Activated CD4-positive, alpha-beta T cell treated with anti-CD3 and anti-CD28 coated beads, Interleukin-2, amount 50 U/mL, for 24 hours (primary cell): ENCODE results near the gene CYP4B1.
"Not testable (repeated sequence)": the region's sequence is repeated elsewhere in the genome, so short reads cannot be mapped to it uniquely, and the experiment has no call there.

Experiments
- DNase-seq, 2 donors: peaks; one replicate each; pipeline ENCODE4 v3.0.0-alpha.2; 2020; ENCODE audit warnings: low read depth in 1 of 2, low spot score in 1 of 2

Gene CYP4B1

GRCh38 chr1:46798810-46799209 is at the start of gene CYP4B1:
Gene CYP4B1, plus strand, starts transcription at chr1:46799046. Its CDS starts 36 bp downstream, at chr1:46799082.
- no peak for DNase-seq

DNA sequence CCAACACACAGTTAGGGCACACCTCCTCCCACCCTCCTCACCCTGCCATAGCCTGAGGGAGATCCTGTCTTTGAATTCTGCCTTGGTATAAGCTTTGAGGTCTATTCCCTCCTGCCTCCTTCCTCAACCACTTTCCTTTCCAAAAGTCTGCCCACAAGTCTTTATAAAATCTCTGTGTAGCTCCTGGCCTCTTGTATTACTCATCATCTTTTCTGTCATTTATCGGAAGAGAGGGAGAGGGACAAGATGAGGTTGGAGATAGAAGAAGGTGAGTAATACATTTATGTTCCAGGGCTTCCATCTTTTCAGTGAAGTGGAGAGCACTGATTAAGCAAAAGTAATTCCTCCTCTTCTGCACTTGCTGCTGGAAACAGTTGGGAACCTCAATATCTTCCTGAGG is 49.4 kb upstream of the CYP4B1 start:
- DNase-seq: no peak

DNA sequence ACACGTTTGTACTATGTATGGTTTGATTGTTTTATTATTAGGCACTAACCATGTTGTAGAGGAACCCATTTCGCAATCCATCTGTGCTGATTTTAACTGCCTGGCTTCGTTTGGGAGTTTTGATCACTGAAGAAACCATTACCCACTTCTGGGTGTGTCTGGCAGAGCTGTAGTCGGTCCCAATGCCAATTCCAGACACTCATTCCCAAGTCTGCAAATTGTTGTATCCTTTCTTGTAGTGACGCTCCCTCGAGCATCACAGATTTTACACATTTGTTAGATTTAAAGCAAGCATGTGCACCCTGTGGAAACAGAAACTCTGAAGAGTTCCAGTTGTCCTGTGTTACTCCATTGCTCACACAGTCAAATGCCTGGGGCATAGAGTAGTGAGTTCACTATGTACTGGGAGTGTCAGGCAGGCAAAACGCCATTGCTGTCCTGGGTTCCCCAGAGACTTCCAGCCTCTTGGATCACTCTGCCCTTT is 48.9 kb upstream of the CYP4B1 start:
- DNase-seq: no peak

DNA sequence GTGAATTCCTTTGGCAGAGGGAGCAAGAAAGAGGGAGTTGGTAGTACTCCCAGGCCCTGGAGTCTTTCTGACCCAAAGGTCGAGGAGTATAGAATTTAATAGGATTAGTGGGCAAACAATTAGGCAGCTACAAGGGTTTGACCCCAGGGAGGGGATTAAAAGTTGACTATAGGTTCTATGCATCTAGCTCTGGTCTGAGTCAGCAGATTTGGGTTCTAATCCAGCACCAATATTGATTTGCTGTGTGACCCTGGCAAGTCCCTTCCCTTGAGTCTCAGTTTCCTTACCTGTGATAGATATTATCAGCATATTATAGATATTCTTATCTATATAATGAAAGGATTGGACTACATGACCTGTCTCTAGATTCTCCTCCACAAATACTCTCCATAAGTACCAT is 44.9 kb upstream of the CYP4B1 start:
- DNase-seq: no peak

DNA sequence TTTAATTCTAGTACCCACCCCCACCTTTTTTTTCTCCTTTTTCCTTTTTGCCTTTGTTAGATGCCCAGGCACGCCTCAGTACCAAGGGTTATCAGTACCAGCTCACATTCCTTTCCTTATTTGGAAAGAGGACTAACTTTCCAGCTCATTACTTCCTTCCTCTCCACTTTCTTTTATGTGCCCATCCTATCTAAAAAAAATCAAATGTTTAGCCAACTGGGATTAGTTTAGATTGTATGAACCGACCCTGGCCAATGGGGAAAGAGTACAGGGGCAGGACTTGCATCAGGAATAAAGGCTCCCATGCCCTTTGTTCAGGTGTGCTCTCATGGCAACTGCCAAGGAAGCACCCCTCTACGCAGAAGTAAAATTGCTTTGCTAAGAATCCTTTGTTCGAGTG is 44.1 kb upstream of the CYP4B1 start:
- not testable (repeated sequence) for DNase-seq

GRCh38 chr1:46755121-46755520 is 43.7 kb upstream of the CYP4B1 start:
- DNase-seq: no peak

- DNase-seq: no peak
Observed at GRCh38 chr1:46757247-46757955, 41.4 kb upstream of the CYP4B1 start.

GRCh38 chr1:46757956-46758528 is 40.8 kb upstream of the CYP4B1 start:
- DNase-seq: no peak

DNA sequence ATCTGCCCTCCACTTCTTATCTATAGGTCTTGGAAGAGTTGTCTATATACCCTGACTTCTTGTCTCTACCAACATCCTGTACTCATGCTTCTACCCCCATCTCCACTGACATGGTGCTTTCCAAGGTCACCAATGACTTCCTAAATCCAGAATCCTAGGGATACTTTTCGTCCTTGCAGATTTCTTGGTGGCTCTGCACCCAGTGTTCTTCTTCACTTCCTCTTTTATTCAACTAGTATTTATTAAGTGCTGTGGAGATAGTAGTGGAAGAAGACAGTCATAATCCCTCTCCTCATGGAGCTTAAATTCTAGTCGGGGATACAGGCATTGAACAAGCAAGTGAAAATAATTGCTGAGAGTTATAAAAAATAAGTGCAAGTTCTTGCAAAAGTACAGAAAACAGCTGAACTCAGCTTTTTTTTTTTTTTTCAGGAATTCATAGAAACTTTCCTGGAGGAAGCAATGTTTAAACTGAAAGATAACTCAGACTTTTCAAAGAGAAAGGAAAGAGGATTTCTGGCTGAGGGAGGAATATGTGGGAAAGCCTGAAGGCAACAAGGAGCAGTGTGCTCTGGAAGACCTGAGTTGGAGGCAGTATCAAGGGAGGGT is 38.2 kb upstream of the CYP4B1 start:
- no peak for DNase-seq

GRCh38 chr1:46761740-46762139 is 37.1 kb upstream of the CYP4B1 start:
- no peak for DNase-seq

GRCh38 chr1:46764402-46764801 is 34.4 kb upstream of the CYP4B1 start:
- DNase-seq: no peak

DNA sequence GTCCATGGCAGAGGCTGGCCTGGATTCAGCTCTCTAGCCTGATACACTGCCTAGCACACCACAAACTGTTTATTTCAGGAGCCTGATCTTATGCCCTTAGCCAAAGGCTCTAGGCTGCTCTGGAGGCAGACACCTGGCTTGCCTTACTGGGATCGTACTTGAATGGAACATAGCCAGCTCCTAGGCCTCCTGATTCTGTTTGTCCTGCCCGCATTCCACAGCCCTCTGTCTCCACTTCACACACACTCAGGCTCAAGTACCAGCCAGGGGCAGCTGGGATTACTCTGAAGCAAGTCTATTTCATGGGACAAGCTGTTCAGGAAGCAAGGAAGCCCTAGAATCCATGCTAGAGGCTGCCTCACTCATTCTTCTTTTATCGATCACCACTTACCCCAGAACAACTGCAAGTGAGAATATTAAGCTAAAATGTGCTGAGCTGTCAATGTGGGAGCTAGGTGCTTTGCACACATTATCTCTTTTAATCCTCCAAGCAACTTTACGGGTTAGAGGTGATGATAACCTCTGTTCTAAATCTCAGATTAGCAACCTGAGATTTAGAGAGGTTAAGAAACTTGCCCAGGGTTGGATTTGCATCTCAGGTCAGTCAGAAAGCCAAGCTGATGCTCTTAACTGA is 31.1 kb upstream of the CYP4B1 start:
- DNase-seq: no peak

GRCh38 chr1:46768445-46768844 is 30.4 kb upstream of the CYP4B1 start:
- no peak for DNase-seq

DNA sequence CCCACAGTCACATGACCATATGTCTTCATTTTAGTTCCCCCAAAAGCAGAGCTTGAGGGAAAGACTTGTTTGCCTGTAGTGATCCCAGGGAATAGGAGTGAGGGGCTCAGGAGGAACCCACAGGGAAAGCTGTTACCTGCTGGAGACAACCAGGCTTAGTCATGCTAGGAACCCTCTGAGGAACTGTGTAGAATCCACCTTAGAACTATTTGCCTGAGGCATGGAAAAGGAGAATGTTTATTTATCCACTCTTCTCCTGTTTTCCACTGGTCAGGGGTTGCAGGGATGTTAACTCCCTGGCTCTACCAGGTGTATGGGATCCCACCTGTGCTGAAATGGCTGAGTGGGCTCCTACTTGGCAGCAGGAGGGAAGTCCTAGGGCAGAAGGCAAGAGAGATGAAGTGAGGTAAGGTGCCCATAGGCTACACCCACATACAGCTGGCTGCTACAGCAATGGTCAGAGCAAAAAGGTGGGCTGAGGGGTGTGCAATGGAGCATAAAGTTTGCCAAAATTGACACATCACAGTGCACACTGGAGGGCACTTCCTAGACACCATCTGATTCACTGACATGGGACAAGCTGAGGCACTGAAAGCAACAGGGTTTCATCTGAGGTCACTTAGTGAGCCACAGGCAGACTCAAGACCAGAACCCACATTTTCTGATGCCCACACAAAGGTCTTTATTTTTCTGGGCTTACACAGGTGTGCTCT is 29.7 kb upstream of the CYP4B1 start:
- DNase-seq: no peak

GRCh38 chr1:46770541-46770940 is 28.3 kb upstream of the CYP4B1 start:
- no peak for DNase-seq

DNA sequence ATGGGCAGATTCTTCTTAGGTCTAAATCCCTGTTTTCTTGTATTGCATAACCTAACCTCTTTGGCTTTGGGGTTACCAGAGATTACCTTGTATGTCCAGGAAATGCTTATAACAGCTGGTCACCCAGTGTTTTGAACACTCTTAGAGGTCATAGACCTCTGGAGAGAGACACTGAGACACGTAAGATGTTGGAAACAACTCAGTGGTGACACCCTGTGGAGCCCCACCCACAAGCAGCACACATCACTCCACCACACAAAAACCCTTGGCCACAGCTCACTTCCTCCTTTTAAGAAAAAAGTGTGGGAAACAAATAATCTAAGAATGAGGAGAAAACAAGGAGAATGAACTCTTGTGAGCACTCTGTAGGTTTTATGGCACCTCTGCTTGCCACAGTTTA is 26.3 kb upstream of the CYP4B1 start:
- no peak for DNase-seq

- no peak for DNase-seq
Observed at GRCh38 chr1:46774297-46774696, 24.5 kb upstream of the CYP4B1 start.

DNA sequence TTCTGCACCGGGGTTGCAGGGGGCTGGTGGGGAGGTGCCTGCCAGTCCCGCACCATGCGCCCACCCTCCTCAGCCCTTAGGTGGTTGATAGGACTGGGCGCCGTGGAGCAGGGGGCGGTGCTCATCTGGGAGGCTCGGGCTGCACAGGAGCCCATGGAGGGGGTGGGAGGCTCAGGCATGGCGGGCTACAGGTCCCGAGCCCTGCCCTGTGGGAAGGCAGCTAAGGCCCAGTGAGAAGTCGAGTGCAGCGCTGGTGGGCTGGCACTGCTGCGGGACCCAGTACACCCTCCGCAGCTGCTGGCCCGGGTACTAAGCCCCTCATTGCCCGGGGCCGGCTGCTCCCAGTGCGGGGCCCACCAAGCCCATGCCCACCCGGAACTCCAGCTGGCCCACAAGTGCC is 20.4 kb upstream of the CYP4B1 start:
- not testable (repeated sequence) for DNase-seq

- no peak for DNase-seq
Observed at GRCh38 chr1:46784666-46785065, 14.2 kb upstream of the CYP4B1 start.

DNA sequence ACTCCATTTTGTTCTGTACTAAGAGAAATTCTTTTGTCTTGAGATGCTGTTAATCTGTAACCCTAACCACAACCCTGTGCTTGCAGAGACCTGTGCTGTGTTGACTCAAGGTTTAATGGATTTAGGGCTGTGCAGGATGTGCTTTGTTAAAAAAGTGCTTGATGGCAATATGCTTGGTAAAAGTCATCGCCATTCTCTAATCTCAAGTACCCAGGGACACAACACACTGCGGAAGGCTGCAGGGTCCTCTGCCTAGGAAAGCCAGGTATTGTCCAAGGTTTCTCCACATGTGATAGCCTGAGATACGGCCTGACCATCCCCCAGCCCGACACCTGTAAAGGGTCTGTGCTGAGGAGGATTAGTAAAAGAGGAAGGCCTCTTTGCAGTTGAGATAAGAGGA is 10.2 kb upstream of the CYP4B1 start:
- not testable (repeated sequence) for DNase-seq

DNA sequence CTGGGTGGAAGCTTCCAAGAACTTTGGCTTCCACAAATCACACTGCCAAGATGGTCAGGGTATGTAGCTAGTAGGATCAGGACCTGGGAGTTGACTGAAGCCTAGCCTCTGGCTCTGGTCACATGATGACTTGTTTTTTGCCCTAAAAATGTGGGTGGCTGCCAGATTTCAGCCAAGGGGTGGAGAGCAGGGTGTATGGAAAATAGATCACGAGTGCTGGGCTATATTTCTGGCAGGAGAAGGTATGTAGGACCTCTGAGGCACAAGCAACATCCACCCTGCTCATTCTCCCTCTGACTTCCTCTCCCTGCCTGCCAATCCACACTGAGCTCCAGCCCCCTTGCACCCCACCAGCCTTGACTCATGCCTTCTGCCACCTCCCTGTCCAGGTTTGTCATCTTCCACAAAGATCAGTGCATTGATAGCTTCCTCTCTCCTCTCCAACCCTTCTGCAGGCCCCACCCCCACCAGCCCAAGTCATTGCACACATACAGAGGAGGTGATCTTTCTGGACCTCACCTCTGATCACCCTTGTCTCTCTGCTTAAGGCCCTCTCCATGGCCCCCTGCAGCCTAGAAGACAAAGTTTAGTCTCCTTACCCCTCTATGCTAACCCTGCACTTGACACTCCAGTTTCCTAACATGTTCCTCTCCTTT is 8.3 kb upstream of the CYP4B1 start:
- DNase-seq: no peak
